BE2C (cell line): ENCODE results near the gene CDKN1C.

Source experiments
- DNase-seq: peaks from one replicate; pipeline ENCODE4 v3.0.0-alpha.2; 2020
- H3K27me3 ChIP-seq: fragments of 250-450 bp; sonication (Bioruptor Pico); 2 replicates; pipeline ENCODE4 v1.5.1; 2020; ENCODE audit warnings: mild to moderate bottlenecking
- H3K36me3 ChIP-seq: fragments of 250-450 bp; sonication (Bioruptor Pico); 2 replicates; pipeline ENCODE4 v1.5.1; 2020; ENCODE audit warnings: mild to moderate bottlenecking
- H3K4me1 ChIP-seq: fragments of 250-450 bp; sonication (Bioruptor Pico); 2 replicates; pipeline ENCODE4 v1.5.1; 2020
- H3K4me3 ChIP-seq: 2 replicates; pipeline ENCODE4 v1.5.1; 2011; ENCODE audit warnings: low read depth, low read length
- H3K9me3 ChIP-seq: fragments of 250-450 bp; sonication (Bioruptor Pico); 2 replicates; pipeline ENCODE4 v1.5.1; 2020
- TF ChIP-seq, protein P1 (sequence below): IDR thresholded peaks from 2 replicates; pipeline ENCODE4 v1.5.1; 2012; ENCODE audit warnings: mild to moderate bottlenecking, low read depth, low read length

CDKN1C gene

DNA sequence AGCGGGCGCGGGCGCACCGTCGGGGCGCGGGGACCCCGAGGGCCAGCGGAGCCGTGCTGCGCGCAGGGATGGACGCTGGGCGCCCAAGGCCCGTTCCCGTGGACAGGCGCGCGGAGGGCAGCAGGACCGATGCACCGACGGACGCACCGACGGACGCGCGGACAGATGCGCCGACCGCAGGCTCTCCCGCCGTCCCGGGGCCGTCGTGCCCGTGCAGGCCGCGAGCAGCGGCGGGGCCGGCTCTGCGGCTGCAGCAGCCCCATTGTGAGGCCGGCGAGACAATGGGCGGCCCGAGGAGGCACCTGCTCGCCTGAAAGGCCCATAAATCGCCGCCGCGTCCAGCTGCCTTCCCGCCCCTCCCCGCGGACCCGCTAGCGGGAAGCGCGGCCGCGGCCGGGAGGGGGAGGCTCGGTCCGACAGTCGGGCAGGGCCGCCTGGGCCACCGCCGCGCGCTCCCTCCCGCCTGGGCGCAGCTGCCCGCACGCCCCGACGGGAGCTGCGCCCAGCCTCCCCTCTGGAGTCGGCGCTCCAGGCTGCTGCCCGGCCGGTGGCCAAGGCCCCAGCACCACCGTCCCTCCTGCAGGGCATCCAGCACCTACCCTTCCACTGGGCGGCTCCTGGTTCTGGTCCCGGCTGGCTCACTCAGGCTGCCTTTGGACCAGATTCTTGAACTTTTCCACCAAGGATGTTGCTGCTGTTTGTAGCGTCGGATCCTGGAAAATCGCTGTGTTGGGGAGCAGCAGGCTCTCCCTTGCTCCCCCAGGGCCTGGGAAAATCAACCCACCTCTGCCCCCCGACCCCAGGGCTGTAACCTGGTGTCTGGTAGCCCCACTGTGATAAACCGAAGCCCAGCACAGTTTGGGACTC, 15.8 kb downstream of the CDKN1C start:
- Histone ChIP-seq H3K27me3 (no peaks in the 10 kb centered on the region), H3K4me3 (no peak overlapping the region), H3K9me3 (no peaks in the 10 kb centered on the region), H3K4me1 (no peaks in the 10 kb centered on the region), H3K36me3 (no peaks in the 10 kb centered on the region)
- no peak for DNase-seq
- TF ChIP-seq, protein P1, sequence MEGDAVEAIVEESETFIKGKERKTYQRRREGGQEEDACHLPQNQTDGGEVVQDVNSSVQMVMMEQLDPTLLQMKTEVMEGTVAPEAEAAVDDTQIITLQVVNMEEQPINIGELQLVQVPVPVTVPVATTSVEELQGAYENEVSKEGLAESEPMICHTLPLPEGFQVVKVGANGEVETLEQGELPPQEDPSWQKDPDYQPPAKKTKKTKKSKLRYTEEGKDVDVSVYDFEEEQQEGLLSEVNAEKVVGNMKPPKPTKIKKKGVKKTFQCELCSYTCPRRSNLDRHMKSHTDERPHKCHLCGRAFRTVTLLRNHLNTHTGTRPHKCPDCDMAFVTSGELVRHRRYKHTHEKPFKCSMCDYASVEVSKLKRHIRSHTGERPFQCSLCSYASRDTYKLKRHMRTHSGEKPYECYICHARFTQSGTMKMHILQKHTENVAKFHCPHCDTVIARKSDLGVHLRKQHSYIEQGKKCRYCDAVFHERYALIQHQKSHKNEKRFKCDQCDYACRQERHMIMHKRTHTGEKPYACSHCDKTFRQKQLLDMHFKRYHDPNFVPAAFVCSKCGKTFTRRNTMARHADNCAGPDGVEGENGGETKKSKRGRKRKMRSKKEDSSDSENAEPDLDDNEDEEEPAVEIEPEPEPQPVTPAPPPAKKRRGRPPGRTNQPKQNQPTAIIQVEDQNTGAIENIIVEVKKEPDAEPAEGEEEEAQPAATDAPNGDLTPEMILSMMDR, result no peak

DNA sequence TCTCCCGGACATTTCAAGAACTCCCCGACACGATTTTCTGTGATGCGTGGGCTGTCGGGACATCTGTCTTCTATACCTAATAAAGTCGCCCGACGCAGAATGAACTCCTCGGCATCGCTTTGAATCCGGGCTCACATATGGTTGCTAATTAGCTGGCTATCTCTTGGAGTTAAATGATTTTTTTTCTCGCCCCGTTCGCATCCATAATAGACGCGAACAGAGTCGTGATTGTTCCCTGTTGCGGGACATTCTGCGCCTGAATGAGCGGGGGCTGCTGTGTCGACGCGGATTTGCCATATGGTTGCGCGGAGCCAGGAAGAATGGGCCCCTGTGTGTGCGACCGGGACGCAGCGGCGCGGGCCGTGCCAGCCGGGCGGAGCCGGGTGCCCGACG, 16.4 kb downstream of the CDKN1C start:
- no peaks in the 10 kb centered on the region for H3K4me1 ChIP-seq
- TF ChIP-seq, protein P1, result no peak
- H3K9me3 ChIP-seq, result no peaks in the 10 kb centered on the region
- no peaks in the 10 kb centered on the region for H3K36me3 ChIP-seq
- H3K27me3 ChIP-seq, result no peaks in the 10 kb centered on the region
- no peak for DNase-seq
- no peak overlapping the region for H3K4me3 ChIP-seq

DNA sequence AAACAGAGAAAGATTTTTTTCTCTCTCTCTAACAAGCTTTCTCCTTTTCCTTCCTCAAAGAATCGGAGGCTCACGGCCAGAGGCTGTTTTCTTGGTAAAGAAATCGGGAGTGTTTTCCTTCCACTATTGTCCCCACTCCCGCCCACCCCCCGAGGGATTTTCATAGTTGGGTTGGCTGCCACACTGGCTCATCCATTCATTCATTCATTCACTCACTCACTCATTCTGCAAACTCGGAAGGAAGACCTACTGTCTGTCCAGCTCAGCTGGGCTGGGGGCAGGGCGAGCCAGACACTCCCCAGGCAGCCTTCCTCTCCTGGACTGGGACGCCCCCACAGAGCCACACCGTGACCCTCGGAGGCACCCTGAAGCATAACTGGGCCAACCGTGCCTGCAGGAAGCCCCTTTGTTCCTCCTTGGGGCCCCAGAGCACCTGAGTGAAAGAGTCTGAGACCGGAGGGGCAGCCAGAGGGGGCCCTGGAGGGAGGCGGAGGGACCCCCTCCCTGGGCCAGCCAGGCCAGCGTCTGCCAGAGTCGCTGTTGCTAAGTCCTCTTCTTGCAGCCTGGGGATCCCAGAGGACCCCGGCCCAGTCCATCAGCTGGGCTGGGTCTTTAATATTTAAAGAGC, 17.0 kb downstream of the CDKN1C start:
- no peaks in the 10 kb centered on the region for H3K27me3 ChIP-seq
- H3K4me1 ChIP-seq, result no peaks in the 10 kb centered on the region

DNA sequence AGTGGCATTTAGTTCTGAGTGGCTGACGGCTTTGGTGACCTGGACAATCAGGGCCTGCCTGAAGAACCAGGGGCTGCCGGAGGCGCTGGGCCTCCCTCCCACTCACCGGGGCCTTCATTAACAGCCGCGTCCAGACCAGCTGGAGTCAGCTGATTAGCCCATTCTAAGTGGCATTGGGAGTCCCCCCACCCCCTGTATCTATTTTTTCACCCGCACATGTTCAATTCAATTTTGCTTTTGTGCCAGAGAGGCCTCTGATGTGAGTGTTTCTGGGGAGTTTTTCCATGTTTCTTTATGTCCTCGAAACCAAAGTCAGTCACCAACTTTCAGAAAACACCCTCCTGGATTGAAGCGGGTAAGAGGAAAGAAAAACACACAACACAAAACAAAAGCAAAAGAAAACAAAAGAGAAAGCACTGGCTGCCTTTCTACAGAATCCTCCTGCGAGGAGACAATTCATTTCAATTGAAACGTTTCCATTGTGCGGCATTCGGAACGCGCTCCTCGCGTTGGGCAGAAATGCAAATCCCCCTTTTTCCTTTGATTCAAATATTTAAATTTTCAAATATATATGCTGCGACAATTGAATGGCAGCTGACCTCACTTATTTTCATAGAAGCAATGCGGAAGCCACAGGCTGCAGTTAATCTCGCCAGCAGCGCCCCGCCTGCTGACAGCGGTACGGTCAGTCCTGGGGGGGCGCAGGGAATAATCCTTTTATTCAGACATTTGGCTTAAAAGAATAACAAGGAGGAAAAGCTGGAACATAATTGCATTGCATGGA, 17.7 kb downstream of the CDKN1C start:
- Histone ChIP-seq H3K4me3 (no peak overlapping the region), H3K27me3 (no peaks in the 10 kb centered on the region)

More for the DNA sequence above, 17.0 kb downstream of the CDKN1C start:
- TF ChIP-seq, protein P1, result no peak
- Histone ChIP-seq H3K4me3 (no peak overlapping the region), H3K36me3 (no peaks in the 10 kb centered on the region), H3K9me3 (no peaks in the 10 kb centered on the region)
- no peak for DNase-seq

DNA sequence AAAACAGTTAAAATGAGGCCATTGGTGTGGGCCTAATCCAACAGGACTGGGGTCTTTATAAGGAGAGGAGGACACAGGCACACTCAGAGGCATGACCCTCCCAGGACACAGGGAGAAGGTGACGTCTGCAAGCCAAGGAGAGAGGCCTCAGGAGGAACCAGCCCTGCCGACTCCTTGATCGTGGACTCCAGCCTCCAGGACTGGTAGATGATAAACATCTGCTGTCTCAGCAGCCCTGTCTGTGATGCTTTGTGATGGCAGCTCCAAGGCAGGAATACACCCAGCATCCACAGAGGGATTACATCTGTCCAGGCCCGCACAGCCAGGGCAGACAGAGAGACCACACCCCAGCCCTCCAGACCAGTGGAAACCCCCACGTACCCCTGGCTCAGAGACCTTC, 18.4 kb downstream of the CDKN1C start:
- Histone ChIP-seq H3K4me1 (no peaks in the 10 kb centered on the region), H3K9me3 (no peaks in the 10 kb centered on the region), H3K36me3 (no peaks in the 10 kb centered on the region), H3K4me3 (no peak overlapping the region), H3K27me3 (no peaks in the 10 kb centered on the region)
- no peak for DNase-seq
- TF ChIP-seq, protein P1, result no peak

More for the DNA sequence above, 17.7 kb downstream of the CDKN1C start:
- no peak for DNase-seq
- H3K9me3 ChIP-seq, result no peaks in the 10 kb centered on the region
- no peaks in the 10 kb centered on the region for H3K36me3 ChIP-seq
- H3K4me1 ChIP-seq, result no peaks in the 10 kb centered on the region
- TF ChIP-seq, protein P1, result no peak
